A673 (cell line): ENCODE measurements around the gene FAM120B.

Experiments used
- EZH2 ChIP-seq: fragments of 200-600 bp; sonication (generic); IDR thresholded peaks from 2 replicates; pipeline ENCODE4 v1.6.1; 2017; ENCODE audit warnings: borderline replicate concordance, low read depth, mild to moderate bottlenecking, mixed read lengths, antibody characterized with exemption, low read length; ENCODE audit not compliant: poor library complexity, severe bottlenecking
- TF ChIP-seq, protein P1 (sequence below): fragments of 300-800, 200-600 bp; sonication (generic); conservative IDR thresholded peaks from 2 replicates; pipeline ENCODE4 v1.5.1; 2017; ENCODE audit warnings: low read depth, mild to moderate bottlenecking, antibody characterized with exemption, low read length, moderate library complexity, mixed read lengths

DNA sequence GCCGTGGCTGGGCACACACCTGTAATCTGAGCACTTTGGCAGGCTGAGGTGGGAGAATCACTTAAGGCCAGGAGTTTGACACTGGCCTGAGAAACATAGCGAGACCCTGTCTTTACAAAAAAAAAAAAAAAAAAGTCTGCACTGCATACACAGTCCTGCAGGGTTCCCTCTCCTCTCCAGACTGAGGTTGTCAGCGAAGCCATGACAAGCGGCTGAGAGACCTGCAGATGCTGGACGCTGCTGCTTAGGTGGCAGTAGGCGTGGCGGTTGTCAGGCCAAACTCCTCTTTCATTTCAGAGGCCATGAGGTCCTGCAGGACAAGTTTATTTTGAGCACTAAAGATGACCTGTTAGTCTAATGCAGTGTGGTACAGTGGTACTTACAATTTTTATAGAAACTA lies 86.5 kb downstream of the FAM120B start:
- TF ChIP-seq, protein P1, sequence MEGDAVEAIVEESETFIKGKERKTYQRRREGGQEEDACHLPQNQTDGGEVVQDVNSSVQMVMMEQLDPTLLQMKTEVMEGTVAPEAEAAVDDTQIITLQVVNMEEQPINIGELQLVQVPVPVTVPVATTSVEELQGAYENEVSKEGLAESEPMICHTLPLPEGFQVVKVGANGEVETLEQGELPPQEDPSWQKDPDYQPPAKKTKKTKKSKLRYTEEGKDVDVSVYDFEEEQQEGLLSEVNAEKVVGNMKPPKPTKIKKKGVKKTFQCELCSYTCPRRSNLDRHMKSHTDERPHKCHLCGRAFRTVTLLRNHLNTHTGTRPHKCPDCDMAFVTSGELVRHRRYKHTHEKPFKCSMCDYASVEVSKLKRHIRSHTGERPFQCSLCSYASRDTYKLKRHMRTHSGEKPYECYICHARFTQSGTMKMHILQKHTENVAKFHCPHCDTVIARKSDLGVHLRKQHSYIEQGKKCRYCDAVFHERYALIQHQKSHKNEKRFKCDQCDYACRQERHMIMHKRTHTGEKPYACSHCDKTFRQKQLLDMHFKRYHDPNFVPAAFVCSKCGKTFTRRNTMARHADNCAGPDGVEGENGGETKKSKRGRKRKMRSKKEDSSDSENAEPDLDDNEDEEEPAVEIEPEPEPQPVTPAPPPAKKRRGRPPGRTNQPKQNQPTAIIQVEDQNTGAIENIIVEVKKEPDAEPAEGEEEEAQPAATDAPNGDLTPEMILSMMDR: no peak
- no peak for TF ChIP-seq EZH2
